GM18508 (cell line): ENCODE data around the gene FGF10.

Experiments used
- ATAC-seq: cut with Tn5 transposase; IDR thresholded peaks from one replicate; pipeline ENCODE4 v1.9.1; 2021; ENCODE audit warnings: moderate number of reproducible peaks; ENCODE audit not compliant: insufficient read depth, unreplicated experiment

The FGF10 gene

GRCh38 chr5:44265713-44266112 is 123.5 kb downstream of the FGF10 start:
- no peak for ATAC-seq

- no peak for ATAC-seq
Observed at GRCh38 chr5:44260793-44261192, 128.4 kb downstream of the FGF10 start.

- no peak for ATAC-seq
Observed at GRCh38 chr5:44257653-44258365, 131.4 kb downstream of the FGF10 start.

- ATAC-seq, result no peak
Observed at GRCh38 chr5:44257221-44257620, 132.0 kb downstream of the FGF10 start.
